Measurements from ENCODE around the gene ENG.
A peak's percentile ranks its signal among the peaks of the same experiment; 100 is the strongest.
"Not testable (repeated sequence)": the region's sequence is repeated elsewhere in the genome, so short reads cannot be mapped to it uniquely, and the experiment has no call there.

Gene ENG

GRCh38 chr9:127844821-127845359 lies 9.6 kb downstream of the ENG start:
- no peak for DNase-seq (ENCODE audit: low spot score)

GRCh38 chr9:127841087-127841835 lies 13.2 kb downstream of the ENG start:
- DNase-seq (ENCODE audit: low spot score), result no peak

- DNase-seq (ENCODE audit: low spot score), result no peak
These were observed 15.9 kb downstream of the ENG start for GRCh38 chr9:127838375-127839078.

- no peak for DNase-seq (ENCODE audit: low spot score)
These were observed 17.1 kb downstream of the ENG start for GRCh38 chr9:127837346-127837745.

DNA sequence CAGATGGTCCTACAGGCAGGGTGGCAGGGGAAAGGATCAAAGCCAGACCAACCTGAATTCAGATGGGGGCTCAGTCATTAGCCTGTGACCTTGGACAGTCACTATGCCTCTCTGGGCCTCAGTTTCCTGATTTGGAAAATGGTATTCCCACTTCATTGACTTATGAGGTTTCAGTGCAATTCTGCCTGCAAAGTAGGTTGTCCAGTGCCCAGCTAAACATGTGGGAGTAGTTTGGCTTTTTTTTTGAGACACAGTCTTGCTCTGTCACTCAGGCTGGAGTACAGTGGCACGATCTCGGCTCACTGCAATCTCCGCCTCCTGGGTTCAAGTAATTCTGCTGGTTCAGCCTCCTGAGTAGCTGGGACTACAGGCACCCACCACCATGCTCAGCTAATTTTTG lies 17.9 kb downstream of the ENG start:
- DNase-seq (ENCODE audit: low spot score), result not testable (repeated sequence)

GRCh38 chr9:127835991-127836516 lies 18.4 kb downstream of the ENG start:
- no peak for DNase-seq (ENCODE audit: low spot score)

DNA sequence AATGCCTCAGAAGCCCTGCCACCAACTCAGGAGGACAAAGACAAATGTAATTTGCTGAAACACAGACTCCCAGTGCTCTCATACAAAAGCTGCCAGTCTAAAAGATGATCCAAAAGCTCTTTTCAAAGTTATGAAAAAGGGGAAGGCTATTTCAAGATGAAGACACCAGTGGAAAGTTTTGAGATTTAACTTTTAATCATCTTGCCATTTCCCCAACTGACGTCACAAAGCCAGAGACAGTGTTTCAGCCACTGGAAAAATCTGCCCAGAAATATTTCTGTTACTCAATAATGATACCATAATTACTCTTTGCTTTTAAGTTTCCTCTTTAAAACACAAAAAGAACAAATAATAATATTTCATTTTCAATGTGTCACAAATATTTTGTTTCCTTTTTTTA lies 20.9 kb downstream of the ENG start:
- DNase-seq (ENCODE audit: low spot score), result no peak

DNA sequence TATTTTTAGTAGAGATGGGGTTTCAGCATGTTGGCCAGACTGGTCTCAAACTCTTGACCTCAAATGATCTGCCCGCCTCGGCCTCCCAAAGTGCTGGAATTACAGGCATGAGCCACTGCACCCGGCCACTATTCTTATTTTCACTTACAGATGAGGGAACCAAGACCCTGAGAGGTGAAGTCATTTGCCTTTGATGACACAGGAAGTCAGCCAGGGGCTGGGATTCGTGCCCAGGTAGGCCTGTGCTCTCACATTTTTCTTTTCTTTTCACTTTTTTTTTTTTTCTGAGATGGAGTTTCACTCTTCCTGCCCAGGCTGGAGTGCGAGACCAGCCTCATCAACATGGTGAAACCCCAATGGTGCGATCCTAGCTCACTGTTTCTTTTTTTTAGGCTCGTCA lies 22.2 kb downstream of the ENG start:
- DNase-seq (ENCODE audit: low spot score), result no peak

GRCh38 chr9:127829205-127829906 lies 25.1 kb downstream of the ENG start:
- no peak for DNase-seq (ENCODE audit: low spot score)

DNA sequence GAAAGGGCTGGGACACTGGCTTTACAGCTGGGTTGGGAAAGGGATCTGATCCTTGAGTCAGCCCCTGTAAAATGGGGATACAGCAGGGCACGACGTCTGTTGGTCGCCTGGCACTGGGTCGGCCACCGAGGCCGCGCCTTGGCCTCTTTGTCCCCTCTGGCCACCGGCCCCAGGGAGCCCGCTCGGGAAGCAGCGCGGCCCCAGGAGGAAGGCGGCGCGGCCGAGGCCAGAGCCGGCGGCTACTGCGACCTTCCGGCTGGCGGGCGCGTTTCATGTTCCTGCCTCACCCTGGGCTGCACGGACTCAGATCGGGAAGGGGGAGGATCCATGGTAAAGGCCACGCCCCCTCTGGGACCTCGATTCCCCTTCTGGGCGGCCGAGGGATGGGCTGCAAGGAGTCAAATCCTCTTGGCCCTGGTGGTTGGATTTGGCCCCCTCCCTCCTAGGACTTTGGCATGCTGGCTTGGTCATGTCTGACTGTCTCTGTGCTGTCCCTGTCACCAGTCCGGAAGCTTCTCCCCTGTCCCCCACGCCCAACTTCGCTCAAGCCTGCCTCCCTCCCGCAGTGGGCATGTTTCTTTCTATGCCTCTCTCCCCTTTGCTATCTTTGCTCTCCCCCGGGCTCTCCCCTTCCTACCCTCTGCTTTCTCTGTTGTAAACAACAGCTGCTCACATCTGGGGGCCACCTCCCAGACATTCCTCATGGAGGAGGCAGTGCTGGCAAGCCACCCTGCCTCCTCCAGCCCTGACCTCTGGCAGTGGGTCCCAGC lies 26.0 kb downstream of the ENG start:
- DNase-seq (ENCODE audit: low spot score), result peak; percentile 99

- DNase-seq (ENCODE audit: low spot score), result no peak
These were observed 28.1 kb downstream of the ENG start for GRCh38 chr9:127826253-127826913.

DNA sequence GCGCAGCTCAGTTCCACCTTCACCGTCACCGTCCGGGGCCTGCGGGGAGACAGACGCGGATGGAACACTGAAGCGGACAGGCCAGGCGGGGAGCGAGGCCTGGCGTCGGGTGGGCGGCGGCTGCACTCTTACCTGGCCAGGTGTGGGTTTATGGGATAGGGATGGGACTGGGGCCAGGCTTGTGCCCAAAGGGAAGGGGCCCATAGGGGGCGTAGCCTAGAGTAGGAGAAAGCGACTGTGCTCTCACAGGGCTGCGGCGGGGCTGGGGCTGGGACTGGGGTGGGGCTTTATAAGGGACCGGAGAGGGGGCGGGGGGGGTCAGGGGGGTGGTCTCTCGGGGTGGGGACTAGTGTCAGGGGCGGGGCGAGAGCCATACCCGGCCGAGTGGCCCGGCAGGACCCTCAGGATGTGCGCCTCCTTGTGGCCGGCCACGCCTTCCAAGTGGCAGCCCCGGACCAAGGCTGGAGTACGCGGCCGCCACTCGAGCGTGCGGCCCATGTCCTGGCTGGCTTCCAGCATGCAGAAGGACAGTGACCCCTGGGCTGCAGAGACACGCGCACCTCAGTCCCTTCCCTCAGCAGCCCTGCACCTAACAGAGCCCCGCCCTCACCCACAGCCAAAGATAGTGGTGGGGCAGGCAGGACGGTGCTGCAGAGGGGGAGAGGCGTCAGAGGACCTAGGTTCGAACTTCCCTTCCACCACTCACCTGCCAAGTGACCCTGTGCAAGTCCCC lies 29.0 kb downstream of the ENG start:
- DNase-seq (ENCODE audit: low spot score), result peak; percentile 91

GRCh38 chr9:127822108-127822507 lies 32.4 kb downstream of the ENG start:
- DNase-seq (ENCODE audit: low spot score), result no peak

DNA sequence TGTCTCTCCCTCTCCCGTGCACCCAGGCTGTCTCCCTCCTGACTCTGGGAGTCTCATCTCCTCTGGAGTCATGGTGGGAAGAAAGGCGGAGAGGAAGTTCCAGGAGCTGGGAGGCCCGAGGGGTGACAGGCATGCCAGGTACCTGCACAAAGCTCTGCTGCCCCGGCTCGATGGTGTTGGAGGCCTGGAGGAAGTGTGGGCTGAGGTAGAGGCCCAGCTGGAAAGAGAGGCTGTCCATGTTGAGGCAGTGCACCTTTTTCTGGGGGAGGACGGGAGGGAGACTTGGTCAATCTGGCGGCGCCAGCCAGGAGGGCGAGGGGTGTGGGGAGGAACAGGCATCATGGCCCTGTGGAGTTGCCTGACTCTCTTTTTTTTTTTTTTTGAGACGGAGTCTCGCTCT lies 35.9 kb downstream of the ENG start:
- no peak for DNase-seq (ENCODE audit: low spot score)

GRCh38 chr9:127817881-127818434 lies 36.5 kb downstream of the ENG start:
- DNase-seq (ENCODE audit: low spot score), result no peak

DNA sequence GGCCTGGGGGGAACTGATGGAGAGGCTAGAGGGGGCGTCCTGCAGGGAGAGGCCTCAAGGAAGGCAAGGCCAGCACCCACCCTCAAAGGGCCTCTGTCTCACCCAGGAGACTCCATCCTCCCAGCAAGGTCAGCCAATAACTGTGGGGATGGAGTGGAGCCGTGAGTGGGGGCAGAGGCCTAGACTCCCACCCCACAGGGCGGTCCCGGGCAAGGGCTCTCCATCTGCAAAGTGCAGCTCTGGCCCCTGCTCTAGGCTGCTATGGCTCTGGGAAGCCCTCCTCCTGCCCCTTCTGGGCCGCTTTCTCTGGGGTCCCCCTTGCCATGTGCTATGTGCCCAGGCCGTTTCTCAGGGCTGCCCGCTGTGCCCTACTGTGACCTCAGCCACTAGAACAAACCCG lies 37.7 kb downstream of the ENG start:
- no peak for DNase-seq (ENCODE audit: low spot score)

GRCh38 chr9:127816362-127816725 lies 38.1 kb downstream of the ENG start:
- DNase-seq (ENCODE audit: low spot score), result no peak

DNA sequence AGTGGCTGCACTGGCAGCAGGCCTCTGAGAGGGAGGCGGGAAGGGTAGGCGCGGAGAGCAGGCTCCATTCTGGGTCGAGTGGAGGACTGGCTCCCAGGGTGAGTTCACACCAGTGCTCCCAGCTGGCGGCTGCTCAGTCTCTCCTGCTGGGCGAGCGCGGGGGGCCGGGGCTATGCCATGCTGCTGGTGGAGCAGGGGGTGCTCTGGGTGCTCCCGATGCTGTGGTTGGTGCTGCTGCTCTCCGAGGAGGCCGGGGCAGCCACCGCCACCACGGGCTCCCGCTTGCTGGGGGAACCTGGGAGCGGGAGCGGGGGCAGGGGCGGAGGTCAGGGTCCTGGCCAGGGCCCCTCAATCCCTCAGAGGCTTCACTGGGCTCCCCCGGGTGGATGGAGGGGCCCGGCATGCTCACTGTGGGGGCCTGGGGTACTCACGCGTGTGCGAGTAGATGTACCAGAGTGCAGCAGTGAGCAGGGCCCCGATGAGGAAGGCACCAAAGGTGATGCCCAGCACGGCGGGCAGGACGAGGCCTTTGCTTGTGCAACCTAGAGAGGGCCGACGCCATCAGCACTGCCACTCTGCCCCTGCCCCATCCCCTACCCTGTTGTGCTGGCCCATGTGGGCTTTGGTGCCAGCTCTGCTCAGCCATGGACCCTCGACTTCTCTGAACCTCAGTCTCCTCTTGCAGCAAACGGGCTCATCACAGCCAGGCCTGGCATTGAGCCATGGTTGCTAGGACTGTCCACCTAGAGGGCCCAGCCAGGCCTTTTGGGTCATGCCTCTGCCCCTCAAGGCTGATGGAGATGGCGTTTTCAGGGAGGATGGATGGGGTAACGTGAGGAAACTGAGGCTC lies 38.7 kb downstream of the ENG start:
- DNase-seq (ENCODE audit: low spot score), result no peak

Data from HuH-7 (cell line).